SK-MEL-5 (cell line): ENCODE results near the gene CAMK2A. TPM values are rescaled to one million over a fixed set of nuclear protein-coding genes. Genes with fewer than 3 reads are reported as not detected.

ENCODE experiments used
- DNase-seq: peaks from one replicate; pipeline ENCODE4 v3.0.0-alpha.2; 2016; ENCODE audit warnings: low read depth, low spot score
- in situ Hi-C: cut with HindIII; loops from 2 replicates; pipeline ENCODE4 v1.10.0; 2016; ENCODE audit warnings: low sequenced_read_pairs, high pct_unique_total_duplicates, low pct_unique_long_range_greater_than_20kb
- total RNA-seq: library from RNA; depleted of rRNA; stranded (reverse); fragments of >200 nt; shearing (Covaris generic); gene quantifications from 2 replicates; pipeline ENCODE4 v1.2.3, GENCODE V29; 2014

Gene CAMK2A
- total RNA-seq, 1 experiment from 2014 or later: not detected

DNA sequence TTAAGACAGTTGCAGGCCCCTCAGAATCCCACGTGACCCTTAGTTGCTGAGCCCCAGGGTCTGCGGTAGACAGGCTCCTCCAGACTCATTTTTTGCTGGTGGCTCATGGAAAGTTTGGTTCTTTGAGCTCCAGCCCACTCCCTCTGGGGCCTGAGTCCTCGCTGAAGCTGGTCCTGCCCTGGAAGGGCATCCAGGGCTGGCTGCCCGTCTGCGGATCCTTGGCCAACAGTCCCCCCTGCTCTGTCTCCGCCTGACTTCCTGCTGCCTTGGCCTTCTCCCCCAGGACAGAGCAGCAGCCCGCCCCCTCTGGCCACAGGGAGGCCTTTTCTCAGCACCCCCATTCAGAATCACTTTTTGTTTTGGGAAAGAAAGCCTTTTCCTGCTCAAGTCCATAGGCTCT lies 75.3 kb downstream of the CAMK2A start:
- DNase-seq: no peak
- in situ Hi-C loops: no loop called here

- DNase-seq: no peak
- in situ Hi-C loops: no loop called here
Observed at GRCh38 chr5:150213530-150213929, 76.0 kb downstream of the CAMK2A start.

- in situ Hi-C loops: no loop called here
- DNase-seq: no peak
Observed at GRCh38 chr5:150211156-150212030, 78.2 kb downstream of the CAMK2A start.

DNA sequence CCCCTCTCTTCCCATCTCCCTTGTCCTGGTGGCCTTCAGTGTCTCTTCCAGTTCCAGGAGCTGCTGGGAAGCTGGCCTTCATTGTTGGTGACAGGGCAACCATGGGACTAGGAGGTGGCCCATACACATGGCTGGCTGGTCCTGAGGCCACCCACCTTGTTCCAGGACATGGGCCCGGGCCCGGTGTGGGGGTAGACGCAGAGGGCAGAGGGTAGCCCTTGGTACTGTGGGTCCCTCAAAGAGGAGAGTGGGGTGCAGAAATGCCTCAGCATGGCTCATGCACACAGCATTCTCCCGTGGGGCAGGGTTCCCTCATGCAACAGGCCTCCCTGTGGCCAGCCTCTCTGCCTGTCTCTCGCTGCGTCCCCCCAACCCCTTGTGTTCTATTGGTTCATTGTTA lies 78.9 kb downstream of the CAMK2A start:
- in situ Hi-C loops: no loop called here
- DNase-seq: no peak

GRCh38 chr5:150209099-150209635 lies 80.4 kb downstream of the CAMK2A start:
- in situ Hi-C loops: no loop called here

DNA sequence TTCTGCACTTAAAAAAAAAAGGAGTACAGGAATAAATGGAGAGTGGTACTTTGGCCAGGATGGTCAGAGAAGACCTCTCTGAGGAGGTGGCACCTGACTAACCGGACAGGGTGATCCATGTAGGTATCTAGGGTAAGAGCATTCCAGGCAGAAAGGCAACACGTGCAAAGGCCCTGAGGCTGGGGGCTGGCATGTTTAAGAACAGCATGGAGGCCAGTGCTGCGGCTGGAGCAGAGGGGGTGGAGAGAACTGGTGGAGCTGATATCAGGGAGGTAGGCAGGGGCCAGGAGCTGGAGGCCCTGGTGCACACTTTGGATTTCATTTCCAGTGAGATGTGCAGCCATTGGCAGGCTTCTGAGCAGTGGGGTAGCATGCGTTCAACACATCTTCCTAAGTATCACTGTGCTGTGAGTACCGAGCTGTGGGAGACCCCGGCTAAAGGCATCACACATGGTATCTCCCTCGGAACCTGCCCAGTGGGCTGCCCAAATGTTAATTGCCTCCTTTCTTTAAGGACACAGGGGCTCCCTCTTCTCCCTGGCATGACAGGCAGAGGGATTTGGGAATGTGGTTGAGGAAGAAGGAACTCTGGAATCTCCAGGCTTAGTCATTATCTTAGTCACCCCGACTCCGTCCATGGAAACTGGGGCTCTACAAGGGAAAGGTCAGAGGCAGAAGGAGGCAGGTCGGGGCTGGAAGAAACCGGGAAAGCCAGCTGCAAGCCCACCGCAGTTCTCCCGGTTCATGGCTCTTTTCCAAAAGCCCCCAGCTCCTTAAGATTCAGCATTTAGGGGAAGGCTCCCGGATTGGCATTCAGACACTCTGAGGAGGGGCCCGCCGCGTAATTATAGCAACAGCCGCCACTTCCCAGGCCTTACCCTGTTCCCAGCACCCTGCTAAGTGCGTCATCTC lies 81.1 kb downstream of the CAMK2A start:
- in situ Hi-C loops: no loop called here
- no peak for DNase-seq

More at GRCh38 chr5:150209099-150209635, 80.4 kb downstream of the CAMK2A start:
- DNase-seq: no peak

- in situ Hi-C loops: no loop called here
- no peak for DNase-seq
Observed at GRCh38 chr5:150206779-150207115, 82.8 kb downstream of the CAMK2A start.

DNA sequence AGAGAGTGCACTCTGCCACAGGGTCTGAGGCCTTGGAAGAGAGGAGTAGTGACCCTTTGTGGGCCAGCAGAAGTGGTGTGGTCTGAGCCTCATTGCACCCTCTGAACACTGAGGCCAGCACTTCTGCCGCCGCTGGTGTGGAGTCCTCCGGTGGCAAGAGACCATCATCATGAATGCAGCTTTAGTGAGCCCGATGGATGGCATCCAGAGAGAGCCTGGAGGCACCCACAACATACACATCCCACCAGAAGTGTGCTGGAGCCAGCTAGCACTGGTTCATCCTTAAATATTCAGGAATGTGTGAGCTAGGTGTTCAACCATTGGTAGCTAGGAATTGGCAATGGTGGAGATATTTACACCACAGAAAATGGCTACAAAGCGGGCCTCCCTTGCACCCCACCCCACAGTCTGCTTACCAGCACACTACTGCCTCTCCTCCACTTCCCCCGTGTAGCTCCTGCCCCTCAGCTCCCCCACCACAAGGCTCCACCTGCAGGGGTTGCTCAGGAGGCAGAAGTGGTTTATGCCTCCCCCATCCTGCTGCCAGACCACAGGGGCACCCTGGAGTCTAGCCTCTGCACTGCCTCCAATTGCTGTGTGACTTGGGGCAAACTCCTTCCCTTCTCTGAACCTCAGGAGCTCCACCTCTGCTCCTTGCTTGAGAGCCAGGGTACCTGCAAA lies 83.3 kb downstream of the CAMK2A start:
- in situ Hi-C loops: no loop called here
- DNase-seq: no peak

GRCh38 chr5:150204590-150204960 lies 85.0 kb downstream of the CAMK2A start:
- no peak for DNase-seq
- in situ Hi-C loops: no loop called here

DNA sequence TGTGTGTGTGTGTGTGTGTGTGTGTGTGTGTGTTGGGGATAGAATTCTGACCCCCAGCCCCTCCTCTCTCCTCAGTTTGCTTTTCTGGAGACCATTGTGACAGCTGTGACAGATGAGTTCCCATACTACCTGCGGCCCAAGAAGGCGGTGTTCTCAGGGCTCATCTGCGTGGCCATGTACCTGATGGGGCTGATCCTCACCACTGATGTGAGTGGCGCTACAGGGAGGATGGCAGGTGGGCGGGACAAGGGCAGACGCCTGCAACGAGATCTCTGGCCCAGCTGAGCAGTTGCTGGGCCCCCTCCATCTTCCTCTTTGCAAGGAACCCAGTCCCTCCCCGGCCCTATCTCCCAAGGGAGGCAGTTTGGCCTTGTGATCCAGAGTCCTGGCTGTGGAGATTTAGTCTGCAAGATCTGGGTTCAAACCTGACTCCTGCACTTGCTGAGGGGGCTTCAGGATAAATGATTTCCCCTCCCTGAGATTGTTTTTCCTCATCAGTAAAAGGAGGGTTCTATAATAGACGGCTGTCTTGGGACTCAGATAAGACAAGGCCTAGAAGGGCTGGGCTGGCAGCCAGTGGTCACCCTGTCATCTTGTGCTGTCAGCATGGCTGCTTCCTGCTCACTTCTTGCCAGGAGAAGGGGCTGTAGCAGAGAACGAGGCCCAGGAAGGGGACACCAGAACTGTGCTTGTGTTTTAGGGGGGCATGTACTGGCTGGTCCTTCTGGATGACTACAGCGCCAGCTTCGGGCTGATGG lies 85.6 kb downstream of the CAMK2A start:
- no peak for DNase-seq
- in situ Hi-C loops: no loop called here

GRCh38 chr5:150202501-150202900 lies 87.1 kb downstream of the CAMK2A start:
- in situ Hi-C loops: no loop called here
- DNase-seq: no peak

DNA sequence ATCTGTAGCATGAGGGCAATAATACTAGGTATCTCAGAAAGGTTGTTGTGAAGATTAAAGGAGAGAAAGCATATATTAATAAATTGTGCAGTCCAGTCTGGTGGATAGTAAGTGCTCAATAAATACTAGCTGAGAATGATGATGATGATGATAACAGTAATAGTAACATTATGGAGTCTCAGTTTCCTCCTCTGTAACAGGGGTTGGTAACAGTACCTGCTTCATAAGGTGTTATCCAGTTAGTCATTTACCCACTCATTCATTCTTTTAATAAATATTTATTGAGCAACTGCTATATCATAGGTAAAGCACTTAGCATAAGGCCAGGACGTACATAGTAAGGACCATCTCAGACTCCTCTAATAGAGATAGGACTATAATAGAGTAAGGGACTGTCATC lies 92.1 kb downstream of the CAMK2A start:
- in situ Hi-C loops: no loop called here
- DNase-seq: no peak

DNA sequence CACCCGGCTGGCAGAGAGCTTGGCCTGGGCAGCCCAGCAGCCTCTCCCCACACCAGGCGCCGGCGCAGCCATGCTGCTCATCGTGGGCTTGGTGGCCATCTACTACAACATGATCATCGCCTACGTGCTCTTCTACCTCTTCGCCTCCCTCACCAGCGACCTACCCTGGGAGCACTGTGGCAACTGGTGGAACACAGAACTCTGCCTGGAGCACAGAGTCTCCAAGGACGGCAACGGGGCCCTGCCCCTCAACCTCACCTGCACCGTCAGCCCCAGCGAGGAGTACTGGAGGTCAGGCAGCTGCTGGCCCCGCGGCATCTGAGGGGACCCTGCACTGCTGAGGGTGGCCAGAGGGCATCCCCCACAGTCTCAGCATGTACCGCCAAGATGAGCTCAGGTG lies 92.6 kb downstream of the CAMK2A start:
- in situ Hi-C loops: no loop called here
- no peak for DNase-seq

DNA sequence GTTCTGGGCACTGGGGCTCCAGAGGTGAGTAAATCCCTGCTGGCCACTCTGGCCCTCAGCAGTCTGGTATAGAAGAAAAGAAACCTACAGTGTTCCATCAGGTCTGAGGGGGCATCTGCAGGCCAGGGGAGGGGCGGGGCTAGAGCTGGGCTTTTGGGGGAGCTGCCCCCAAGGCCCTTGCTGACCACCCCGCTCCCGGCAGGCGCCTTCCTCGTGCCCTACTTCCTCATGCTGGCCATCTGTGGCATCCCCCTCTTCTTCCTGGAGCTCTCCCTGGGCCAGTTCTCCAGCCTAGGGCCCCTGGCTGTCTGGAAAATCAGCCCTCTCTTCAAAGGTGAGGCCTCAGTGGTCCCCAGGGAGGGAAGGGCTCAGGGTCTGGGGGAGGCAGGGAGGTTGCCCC lies 93.1 kb downstream of the CAMK2A start:
- DNase-seq: no peak
- in situ Hi-C loops: no loop called here

GRCh38 chr5:150195736-150196485 lies 93.7 kb downstream of the CAMK2A start:
- DNase-seq: no peak
- in situ Hi-C loops: no loop called here

- in situ Hi-C loops: no loop called here
- no peak for DNase-seq
Observed at GRCh38 chr5:150192462-150192861, 97.1 kb downstream of the CAMK2A start.

GRCh38 chr5:150190987-150191386 lies 98.6 kb downstream of the CAMK2A start:
- in situ Hi-C loops: no loop called here
- DNase-seq: no peak
